Measurements from ENCODE around the gene POLDIP2.

Gene POLDIP2

GRCh38 chr17:28335201-28335958 is 21.9 kb downstream of the POLDIP2 start, which contains the start of the genes IFT20 and TNFAIP1:
Gene IFT20, minus strand, starts transcription at chr17:28335472. Its CDS starts 3,487 bp downstream, at chr17:28331985.
Gene TNFAIP1, plus strand, starts transcription at chr17:28335761. Its CDS starts 3,761 bp downstream, at chr17:28339522.
- peak; percentile 96 for DNase-seq (ENCODE audit: low read depth)

DNA sequence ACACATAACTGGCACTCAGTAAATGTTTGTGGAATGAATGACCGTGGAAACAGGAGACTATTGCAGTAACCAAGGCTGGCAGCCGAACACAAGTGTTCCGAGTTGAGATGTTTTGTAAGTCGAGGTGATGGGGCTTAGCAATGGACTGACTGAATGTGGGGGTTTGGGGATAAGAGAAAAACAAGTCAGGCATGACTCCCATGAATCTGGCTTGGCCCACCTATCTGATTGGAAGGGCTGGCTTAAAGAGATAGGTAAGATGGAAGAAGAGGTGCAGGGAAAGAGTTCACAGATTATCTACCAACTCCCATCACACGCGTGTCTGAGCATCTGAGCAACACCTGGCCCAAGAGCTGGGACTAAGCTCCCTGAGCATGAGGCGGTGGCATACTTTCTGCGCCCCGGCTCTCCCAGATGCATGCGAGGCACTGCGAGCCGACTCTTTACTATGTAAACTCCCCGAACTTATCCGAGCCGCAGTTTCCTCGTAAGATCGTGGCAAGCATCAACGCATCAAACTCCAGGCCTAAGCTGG is 22.6 kb downstream of the POLDIP2 start:
- no peak for DNase-seq (ENCODE audit: low read depth)

DNA sequence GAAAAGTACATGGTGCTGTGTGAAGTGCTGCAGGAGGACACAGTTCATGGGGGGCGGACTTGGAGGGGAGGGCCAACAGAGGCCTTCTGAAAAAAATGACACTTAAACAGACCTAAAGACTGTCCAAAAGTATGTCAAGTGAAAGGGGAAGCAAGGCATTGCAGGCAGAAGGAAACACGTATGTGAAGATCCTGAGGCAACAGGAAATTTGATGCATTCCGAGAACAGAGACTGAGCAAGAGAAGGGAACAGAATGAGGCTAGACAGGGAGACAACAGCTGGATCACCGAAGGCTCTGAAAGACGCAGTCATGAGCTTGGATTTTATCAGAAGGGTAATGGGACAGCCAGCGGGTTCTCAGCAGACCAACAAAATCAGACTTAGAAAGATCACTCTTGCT is 23.2 kb downstream of the POLDIP2 start:
- no peak for DNase-seq (ENCODE audit: low read depth)

- DNase-seq (ENCODE audit: low read depth) = no peak
These were observed 24.1 kb downstream of the POLDIP2 start for GRCh38 chr17:28333083-28333746.

- no peak for DNase-seq (ENCODE audit: low read depth)
These were observed 25.4 kb downstream of the POLDIP2 start for GRCh38 chr17:28331891-28332420.

GRCh38 chr17:28330671-28331070 is 26.7 kb downstream of the POLDIP2 start:
- no peak for DNase-seq (ENCODE audit: low read depth)

DNA sequence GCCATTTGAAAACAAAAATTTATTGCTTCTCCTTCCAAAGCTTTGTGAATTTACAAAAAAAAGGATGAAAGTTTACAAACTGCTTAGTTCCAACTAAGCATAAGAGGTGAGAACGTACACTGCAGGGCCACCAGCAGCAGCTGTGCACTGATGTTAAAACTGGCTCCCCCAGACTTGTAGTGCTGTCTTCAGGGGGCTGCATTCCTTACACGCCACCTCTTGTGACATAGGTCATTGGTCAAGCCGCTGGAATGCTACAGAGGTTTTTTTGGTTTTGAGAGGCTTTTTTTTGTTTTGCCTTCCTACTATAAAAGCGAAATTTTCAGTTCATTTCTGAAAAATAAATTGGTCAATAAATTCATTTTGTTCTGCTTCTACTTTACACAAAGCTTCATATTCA is 29.0 kb downstream of the POLDIP2 start:
- no peak for DNase-seq (ENCODE audit: low read depth)

DNA sequence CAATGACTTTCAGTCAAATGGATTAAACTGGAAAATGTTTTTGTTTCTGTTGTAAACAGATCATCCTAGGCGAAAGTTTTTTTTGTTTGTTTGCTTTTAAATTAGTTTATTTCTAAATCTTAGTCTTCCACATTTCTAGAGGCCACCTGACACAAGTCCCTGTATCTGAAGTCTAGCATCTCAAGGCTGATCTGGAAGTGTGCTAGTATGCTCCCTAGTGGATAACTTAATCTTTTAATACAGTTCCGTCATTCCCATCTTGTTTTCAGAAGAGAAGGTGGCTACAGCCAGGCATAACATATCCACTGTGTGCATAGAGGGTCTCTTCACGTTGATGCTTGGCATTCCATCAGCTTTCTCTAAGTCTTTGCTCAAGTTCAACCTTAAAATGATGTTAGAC is 29.6 kb downstream of the POLDIP2 start:
- no peak for DNase-seq (ENCODE audit: low read depth)

- no peak for DNase-seq (ENCODE audit: low read depth)
These were observed 30.2 kb downstream of the POLDIP2 start for GRCh38 chr17:28327031-28327607.

GRCh38 chr17:28326114-28326513 is 31.2 kb downstream of the POLDIP2 start:
- DNase-seq (ENCODE audit: low read depth) = no peak

DNA sequence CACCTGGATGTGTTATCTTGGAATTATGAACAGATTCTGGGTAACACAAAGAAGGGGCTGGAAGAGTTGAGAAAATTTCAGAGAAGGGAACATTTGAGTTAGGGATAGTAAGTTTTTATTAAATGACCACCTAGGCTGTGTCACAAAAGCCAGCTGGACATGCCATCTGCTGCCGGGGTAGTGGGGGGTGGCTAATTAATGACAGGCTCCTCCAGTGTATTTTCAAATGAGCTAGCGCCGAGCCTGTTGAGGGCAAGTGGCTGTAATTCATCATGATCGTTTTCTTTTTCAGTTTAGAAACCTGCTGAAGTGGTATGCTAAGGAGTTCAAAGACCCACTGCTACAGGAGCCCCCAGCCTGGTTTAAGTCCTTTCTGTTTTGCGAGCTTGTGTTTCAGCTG is 32.1 kb downstream of the POLDIP2 start:
- DNase-seq (ENCODE audit: low read depth) = no peak

GRCh38 chr17:28324781-28325180 is 32.5 kb downstream of the POLDIP2 start:
- DNase-seq (ENCODE audit: low read depth) = no peak

- no peak for DNase-seq (ENCODE audit: low read depth)
These were observed 33.0 kb downstream of the POLDIP2 start for GRCh38 chr17:28324267-28324745.

- no peak for DNase-seq (ENCODE audit: low read depth)
These were observed 36.9 kb downstream of the POLDIP2 start for GRCh38 chr17:28320215-28321061.

GRCh38 chr17:28319598-28319935 is 37.8 kb downstream of the POLDIP2 start:
- DNase-seq (ENCODE audit: low read depth) = no peak

DNA sequence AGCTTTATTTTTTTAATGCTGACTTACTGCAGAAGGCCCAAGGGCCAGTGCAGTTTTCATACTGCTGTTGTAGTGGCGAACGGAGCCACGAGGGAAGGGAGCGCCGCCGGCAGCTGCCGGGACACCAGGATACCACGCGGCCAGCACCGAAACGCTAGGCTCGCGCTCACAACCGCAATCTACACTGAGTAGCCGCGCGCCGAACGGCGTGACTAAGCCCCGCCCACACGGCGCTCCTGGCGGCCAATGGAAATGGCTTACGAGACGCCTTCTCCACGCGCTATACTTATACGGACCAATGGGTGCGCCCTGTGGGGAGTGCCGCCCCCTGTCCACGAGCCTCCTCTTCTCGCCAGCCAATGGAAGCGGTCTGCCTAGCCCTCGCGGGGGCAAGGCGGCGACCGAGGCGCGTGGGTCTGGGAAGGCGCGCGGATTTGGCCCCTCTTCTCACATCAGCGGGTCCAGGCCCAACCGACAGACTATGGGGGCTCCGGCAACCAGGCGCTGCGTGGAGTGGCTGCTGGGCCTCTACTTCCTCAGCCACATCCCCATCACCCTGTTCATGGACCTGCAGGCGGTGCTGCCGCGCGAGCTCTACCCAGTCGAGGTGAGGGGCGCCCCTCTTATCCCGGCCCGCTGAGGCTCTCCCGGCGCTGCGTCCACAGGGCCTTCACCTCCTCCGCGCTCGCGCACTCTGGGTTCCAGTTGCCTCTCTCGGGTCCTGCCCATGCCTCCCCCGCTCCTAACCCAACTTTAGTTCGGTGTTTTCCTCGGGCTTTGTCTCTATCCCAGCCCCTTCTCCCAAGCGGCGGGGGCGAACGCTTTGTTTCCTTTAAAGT is 38.3 kb downstream of the POLDIP2 start, which contains the start of gene TMEM97:
TMEM97 (plus strand) TSS at position 442 of the 839 bp plus-strand sequence; CDS start at position 482, 40 bp downstream.
- peak; percentile 87 for DNase-seq (ENCODE audit: low read depth)

DNA sequence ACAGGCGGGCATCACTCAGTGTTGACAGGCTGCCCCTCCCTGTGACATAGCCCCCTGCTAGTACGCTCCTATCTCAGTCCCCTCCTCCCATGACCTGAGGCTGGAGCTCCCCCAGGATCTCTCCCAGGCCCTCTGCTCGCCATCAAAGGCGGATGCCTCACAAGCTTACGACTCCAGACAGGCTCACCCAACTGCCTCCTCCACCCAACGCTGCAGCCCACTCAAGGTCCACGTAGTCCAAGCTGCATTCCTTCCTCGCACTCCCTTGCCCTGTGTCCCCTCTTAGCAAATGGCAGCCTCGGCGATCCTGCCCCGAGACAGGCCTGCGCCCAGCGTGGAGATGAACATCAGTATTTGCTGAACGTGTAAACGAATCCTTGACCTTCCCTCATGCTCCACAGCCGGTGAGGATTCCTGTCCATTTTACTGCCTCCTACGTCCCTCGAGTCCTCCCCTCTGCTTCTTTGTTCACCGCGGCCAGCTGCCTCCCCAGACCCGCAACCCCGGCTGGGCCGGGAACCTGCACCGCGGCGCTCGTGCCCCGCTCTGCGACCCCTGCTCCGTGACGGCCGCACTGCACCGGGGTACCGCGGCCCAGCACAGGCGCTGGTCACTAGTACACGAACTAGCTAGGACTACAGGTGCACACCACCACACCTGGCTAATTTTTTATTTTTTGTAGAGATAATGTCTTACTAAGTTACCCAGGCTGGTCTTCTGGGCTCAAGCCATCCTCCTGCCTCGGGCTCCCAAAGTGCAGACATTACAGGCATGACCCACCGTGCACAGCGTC is 39.2 kb downstream of the POLDIP2 start:
- no peak for DNase-seq (ENCODE audit: low read depth)

GRCh38 chr17:28317099-28317965 is 40.0 kb downstream of the POLDIP2 start:
- DNase-seq (ENCODE audit: low read depth) = no peak
